Inflammatory macrophage treated with lipopolysaccharide for 1 hour (primary cell): ENCODE data around the gene ANK3.

ENCODE experiments used
- DNase-seq, 2 donors: peaks; one replicate each; pipeline ENCODE4 v3.0.0-alpha.2; 2020 to 2022

The ANK3 gene

DNA sequence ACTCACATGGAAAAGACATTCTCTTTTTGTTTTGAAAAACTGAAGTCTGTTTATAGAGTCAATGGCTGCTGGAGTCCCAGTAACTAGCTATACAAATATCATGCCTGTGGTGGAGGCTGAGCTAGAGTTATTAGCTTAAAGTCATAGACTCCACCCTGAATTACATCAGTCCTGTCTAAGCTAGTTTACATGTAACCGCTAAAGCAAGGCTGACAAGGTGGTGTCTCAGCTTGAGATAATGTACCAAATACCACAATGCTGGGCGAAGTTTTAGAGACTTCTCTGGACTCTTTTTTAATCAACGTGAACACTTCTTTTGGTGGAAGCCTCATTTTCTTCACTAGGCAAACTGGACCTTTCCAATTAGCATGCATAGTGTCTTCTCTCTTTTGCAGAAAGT lies 219.4 kb downstream of the ANK3 start:
- no peak for DNase-seq

DNA sequence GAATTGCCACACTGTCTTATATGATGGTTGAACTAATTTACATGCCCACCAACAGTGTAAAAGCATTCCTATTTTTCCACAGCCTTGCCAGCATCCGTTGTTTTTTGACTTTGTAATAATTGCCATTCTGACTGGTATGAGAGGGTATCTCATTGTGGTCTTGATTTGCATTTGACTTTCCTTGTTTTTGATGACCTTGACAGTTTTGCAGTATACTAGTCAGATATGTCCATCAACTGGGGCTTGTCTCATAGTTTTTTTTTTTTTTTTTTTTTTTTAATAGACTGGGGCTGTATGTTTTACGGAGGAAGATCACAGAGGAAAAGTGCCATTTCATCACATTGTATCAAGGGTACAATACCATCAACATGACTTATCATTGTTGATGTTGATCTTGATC lies 220.6 kb downstream of the ANK3 start:
- DNase-seq: no peak

DNA sequence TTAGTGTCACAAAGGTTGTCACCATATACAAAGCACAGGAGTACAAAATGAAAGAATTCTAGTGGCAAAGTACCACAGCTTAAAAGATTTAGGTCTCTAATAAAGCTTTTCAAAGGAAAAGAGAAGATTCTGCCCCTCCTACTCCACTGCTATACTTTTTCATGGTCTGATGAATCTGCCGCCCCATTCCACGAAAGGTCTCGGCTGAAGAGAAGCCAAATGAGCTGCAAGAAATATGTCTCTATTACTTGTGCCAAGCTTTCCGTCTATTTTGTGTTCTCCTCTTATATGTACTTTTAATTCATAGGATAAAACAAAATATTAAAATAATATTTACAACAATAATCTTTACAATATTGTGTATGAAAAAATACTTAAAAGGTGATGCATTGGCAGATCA lies 222.6 kb downstream of the ANK3 start:
- no peak for DNase-seq

DNA sequence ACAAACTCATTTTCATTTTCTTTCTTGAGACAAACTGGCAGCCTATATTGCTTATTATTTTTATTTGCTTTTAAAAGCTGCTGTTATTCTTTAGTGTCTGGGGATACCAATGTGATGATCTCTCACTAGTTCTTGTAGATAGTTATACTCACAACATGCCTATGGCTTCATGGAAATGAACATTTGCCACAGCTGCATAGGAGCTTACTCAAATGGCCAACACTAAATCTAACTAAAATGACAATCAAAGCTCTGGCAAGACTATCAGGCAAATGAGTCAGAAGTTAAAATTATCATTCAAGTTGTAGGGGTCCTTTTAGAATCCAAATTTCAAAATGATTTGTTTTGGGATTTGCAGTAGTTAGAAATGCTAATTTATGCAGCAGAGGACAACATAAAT lies 225.9 kb downstream of the ANK3 start:
- no peak for DNase-seq

DNA sequence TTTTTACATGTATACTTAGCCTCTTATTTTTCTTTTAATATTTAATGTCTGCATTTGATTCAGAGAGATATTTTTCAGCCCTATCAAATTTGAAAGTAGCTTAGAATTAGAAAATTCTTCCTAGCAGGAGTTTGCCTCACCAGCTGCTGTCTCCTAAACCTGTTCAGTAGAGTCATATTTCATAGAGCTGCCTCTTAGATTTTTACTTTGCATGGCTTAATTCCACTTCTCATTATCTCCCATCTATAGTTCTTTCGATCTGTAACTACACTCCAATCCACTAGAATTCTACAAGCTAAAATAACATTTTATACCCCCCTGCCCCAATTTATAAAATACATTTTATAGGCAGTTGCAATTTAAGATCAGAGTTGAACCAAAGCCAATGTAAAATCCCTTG lies 227.0 kb downstream of the ANK3 start:
- DNase-seq: no peak

DNA sequence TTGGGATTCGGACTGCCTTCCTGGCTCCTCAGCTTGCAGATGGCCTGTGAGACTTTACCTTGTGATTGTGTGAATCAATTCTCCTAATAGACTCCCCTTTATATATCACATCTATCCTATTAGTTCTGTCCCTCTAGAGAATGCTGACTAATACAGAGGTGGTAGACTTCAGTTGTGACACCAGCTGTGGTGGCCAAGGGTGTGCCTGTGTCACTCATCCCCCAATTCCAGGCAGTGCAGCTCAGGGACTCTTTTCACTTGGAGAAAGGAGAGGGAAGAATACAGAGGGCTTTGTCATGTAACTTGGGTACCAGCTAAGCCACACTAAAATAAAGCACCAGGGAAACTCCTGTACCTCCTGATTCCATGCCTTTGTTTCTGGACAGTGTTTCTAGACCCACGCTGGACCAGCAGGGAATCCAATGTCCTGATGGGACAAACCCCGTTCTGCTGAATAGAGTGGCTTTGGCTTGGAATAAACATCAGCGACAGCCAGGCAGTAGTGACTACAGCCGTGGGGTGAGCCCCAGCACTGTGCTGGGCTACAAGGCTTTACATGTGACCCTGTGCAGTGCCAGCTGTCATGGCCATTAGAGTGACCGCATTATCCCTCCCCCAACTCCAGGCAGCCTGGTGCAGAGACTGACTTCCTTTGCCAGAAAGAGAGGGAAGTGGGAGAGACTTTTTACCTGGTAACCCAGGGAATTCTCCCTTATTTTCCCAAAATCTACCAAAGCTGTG lies 233.6 kb downstream of the ANK3 start:
- no peak for DNase-seq

DNA sequence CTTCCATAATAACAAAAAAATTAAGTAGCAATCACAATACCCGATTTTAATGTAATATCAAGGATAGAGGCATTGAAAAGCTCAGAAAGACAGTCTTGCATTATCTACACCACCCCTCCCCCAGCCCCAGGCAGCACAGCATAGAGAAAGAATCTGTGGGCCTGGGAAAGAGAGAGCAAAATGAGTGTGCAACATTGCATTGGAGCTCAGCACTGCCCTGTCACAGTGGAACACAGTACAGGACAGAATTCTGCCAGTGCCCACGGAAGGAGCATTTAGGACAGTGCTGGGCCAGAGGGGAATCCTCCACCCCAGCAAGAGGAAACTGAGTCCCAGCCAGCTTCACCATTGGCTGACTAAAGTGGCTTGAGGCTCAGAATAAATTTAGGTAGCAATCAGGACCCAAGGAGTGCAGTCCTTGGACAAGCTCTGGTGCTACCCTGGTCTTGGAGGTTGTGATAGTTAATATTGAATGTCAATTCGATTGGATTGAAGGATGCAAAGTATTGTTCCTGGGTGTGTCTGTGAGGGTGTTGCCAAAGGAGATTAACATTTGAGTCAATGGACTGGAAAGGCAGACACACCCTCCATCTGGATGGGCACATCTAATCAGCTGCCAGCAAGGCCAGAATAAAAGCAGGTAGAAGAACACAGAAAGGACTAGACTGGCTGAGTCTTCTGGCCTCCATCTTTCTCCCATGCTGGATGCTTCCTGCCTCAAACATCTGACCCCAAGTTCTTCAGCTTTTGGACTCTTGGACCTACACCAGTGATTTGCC lies 234.4 kb downstream of the ANK3 start:
- DNase-seq: no peak

DNA sequence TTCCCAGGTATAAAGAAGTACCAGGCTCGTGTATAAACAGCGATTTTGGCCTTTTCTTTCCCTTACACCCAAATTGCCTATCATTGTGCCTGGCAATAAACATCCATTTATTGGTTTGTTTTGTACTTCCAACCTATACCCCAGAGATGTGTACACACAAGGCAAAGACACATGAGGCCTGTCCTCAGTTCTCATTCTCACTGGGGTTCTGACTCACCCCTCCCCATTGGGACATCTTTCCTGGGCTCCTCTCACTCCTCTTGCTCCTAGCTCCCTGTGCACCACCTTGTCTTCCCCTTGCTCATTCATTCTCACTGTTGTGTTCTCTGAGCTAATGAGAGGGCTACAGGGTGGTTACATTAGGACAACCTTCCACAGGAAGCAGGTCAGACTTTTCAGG lies 240.7 kb downstream of the ANK3 start:
- no peak for DNase-seq

DNA sequence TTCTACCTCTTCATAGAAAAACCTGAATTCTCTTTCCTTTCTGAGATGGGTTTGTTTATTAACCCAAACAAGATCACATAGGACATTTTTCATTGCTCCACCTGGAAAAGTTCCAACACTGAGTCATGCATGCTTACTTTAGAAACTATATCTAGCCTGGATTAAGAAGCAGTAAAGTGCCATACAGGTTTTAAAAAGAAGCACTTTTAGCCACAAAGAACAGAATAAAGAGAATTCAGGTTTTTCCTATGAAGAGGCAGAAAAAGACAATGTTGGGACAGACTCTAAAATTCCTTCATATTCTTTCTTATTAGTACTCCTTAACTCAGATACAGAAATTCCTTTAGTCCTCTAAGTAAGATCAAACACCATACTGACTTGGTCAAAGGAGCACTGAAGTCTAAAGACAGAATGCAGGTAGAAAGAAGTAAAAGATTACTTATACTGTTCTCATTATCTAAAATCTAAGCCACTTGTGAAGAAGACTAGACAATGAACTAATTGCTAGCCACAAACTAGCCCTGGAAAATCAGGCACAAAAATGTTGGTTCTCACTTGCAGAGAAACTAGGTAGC lies 241.3 kb downstream of the ANK3 start:
- no peak for DNase-seq

DNA sequence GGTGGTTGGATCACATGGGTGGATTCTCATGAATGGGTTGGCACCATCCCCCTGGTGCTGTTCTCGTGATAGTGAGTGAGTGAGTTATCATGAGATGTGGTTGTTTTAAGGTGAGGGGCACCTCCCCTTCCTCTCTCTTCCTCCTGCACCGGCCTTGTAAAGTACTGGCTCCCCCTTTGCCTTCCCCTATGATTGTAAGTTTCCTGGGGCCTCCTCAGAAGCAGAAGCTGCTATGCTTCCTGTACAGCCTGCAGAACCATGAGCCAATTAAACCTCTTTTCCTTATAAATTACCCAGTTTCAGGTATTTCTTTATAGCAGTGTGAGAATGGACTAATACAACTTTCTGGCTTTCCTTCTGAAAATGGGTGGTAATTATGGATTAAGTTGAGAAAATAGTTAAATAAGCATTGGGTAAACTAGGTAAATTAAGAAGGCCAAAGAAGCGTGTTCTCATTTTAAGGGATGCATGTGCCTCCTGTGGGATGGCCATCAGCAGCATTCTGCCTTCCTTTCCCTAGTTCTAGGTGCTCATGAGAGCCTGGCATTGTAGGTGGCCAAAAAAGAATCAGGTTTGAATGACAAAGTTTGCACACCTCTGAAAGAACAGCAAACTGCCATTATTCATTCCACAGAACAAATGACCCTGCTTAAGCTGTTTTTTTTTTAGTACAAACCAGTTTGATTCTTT lies 242.0 kb downstream of the ANK3 start:
- DNase-seq: no peak

DNA sequence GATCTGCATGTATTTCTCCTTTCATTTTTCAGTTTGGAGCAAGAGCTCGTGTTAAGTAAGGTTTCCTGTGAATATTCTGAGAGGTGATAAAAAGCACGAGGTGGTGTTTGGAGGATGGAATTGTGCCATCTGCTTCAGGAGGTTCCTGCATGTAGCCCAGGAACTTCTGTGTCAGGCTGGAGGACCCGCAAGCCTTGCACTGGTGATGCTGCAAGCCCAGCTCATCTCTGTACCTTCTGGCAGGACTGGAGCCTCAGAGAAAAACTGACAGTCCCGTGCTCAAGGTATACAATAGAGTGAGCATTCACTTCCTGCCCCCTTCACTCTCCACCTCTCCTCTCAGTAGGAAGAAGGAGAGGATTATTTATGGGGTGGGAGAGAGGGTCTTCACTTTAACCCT lies 242.7 kb downstream of the ANK3 start:
- no peak for DNase-seq

DNA sequence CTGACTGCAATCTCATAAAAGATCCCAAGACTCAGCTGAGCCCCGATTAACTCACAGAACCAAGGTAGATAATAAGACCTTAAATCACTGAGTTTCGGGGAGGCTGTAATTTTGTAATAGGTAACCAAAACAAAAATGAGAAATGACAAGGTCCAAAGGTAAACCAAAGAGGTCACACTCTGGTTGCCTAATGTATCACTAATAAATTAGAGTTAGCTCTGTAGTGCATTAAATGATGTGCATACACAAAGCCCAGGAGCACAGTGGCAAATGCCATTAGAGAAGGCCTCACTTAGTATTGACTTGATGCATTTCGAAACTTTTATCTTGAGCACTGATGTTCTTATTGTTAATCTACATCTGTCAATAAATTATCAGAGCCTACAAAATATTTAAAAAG lies 245.6 kb downstream of the ANK3 start:
- DNase-seq: no peak

DNA sequence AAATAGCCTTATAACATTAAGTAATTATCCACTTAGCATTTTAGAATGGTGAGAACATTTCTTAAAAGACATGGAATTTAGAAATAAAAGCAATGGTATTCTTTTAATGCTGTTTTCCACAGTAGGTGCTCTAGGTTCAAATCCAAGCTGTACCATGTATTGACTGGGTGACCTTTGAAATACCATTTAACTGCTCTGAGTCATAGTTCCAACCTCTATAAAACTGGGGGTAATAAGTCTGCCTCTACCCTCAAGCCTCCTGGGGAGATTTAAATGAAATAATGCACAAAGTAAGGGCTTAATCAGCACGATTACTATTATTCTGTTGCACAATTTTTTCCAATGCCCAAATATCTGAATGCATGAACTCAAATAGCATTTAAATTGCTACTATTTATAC lies 246.9 kb downstream of the ANK3 start:
- no peak for DNase-seq

DNA sequence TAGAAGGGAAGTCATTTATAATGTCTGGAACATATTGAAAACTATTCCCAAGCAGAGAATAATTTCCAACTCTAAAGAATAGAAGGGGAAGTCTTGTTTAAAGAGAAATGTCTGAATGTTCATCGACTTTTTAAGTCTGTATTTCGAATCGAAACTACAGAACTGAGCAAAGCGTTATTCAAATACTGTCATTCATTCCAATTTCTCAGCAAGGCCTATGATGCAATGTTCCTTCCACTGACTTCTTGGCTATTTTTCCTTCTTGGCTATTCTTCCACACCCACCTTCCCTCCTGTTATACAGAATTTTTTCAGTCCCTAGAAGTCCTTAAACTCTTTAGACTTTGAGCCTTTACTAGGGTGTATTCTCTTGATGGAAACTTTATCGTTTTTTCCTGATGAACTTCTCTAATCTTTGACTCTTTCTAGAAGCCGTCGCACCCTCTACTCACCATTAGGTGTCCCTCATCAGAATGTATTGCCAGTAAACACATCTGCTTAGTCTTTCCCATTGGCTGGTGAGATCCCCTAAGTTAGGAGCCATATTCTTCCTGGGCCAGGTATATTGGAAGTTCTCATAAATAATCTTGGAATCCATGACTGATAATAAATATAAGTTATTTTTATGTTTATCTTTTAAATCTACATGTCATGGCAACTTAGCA lies 247.6 kb downstream of the ANK3 start:
- DNase-seq: no peak

DNA sequence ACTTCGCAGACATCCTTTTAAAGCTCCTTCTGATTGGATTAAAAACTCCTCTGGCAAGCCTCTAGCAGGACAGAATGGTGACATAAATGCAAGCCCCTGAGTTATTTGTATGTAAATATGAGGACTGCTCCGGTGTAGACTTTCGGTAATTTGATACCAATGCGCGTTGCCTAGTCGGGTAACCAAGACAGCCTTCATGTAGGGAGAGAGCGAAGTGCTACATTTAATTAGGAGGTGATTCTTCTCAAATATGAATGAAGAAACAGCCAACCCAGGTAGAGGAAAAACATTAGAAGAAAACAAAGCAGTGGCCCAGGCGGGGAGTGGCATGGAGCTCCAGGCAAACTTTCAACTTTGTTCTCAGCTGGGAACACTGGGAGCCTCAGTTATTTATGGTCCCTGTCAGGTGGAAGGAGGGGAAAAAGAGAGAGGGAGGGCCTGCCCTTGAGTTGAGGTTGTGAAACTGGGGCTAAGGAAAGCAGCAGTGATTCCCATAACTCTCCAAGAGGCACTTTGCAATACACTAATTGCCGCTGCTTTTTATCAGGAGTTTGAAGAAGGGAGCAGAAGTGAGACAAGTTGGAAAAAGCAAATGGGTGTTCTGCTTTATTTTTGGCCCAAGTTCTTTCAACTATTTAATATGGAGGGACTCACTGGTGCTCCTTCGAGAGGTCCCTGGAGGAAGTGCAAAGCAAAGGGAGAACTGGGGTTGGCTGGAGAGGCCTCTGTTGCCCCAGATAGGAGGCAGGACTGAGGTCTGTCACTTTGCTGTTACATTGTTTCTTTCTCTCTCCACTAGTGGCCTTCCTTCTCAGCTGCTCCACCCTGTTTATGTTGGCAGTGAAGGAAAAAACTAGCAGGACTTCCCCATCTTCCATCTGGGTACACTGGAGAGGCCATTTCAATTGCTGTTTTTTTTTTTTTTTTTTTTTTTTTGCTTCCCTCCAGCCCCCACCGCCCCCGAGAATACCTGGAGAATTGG lies 248.7 kb downstream of the ANK3 start:
- DNase-seq: no peak

DNA sequence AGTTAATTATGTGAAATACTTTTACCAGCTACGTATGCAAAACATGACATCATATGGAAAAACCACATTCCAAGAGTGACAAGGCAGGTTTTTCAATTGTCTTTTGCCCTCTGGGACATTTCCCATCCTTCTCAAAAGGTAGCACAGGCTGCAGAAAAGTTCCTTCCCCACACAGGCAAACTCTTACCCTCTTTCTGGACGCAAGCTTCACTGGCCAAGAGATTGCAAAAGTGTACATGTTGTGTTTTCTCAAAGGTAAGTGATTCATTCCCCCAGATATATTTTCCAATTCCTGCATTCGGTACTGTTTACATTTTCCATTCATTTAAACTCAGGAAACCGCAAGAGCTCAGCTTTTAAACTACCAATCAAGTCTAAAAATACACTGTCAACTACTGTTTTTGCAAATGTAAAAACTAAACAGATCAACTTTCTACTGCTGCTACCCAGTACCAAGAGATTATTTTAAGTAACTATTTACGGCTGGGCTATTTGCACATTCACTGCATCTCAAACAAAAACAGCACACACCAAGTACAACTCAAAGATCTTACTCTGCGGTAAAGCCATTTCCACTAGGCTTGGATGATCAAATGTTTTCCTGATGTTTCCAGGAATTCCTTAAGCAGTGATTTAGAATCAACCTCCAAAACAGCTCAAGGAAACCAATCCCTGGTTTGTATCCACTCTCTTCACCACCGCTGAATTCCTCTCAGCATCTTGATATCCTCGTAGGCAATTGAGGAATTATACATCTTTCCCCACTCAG lies 249.7 kb downstream of the ANK3 start:
- DNase-seq: no peak

DNA sequence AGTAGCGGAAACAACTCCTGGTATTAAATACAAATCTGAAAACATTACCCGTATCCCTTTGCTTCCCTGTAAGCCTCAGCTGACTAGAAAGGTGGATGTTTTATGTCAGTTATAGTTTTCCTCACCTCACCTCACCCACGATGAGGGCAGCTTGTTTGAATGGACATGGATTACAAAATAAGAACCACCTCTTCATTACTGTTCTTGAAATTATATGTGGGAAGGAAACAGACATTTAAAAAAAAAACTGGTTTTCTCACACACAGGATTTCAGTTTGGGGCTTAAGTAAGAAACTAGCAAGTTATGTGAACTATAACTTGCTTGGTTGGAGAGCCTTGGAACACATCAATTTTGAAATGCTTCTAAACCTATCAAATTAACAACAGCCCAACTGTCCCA lies 250.4 kb downstream of the ANK3 start:
- no peak for DNase-seq

DNA sequence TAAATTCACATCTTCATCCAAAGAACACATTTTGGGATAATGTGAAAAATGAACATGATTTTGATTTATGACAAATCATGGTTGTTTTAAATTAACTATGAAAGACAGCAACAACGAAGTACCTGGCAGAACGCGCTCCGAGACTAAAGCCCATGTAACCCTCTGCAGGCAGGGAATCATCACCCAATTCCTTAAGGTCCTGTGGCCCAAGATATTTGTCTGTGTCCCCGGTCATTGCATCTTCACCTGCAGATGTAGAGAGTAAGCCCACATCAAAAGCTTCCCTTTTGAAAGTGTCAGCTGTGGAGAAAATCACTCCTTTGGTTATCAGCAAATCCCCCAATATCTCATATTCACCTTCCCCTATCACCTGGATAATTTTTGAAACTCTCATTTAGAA lies 250.8 kb downstream of the ANK3 start:
- no peak for DNase-seq

DNA sequence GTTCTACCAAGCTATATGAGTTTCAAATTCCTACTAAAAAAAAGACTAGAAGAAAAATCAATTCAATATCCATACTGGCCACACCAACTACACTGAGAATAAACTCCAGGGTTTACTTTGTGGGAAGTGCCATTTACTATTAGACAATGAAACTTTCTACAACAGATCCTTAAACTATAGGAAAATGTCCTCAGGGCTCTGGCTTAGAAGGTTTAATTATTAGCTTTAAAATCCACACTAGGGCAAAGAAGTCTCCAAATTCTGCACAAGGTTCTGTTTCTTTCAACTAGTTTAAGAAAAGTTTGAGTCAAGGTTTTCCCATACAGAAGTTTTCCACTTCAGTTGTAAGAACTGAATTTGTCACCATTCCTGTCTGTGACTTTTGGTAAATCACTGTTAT lies 251.6 kb downstream of the ANK3 start:
- DNase-seq: no peak

DNA sequence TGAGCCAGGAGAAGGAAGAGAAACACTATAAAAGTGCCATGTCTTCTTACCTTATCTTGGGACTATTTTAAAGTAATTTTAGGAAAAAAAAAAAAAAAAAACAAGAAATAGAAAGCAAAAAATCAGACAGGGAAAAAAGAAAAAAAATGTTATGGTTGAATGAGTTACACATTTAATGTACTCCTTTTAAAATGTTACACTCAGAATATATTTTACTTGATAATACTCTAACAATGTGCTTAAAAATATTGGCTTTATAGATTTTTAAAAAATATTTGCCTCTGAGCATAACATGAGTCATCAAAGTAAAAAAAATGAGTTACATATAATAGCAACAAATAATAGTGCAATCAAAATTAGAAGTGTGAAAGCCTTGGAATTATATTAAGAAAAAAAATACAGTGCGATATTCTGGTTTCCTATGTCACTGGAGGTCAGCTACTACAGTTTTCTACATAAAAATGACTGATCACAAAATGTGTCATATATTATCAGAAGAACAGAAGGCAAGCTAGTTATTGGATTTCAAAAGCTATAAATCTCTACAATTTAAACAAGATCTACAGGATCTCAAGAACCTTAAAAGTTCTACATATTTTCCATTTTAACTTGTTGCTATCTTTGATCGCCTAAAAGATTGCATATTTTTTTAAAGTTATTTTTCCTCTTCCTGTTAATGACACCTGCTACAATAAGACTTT lies 252.2 kb downstream of the ANK3 start:
- no peak for DNase-seq
